HG03097 (cell line): ENCODE measurements around the gene NMT1.

Experiments used
- ATAC-seq: cut with Tn5 transposase; IDR thresholded peaks from one replicate; pipeline ENCODE4 v1.9.1; 2021; ENCODE audit not compliant: unreplicated experiment, low FRiP score

The NMT1 gene

GRCh38 chr17:45060797-45061605 is at the start of gene NMT1:
NMT1 (plus strand) TSS chr17:45061317; CDS start chr17:45061330, 13 bp downstream.
- ATAC-seq = peak; percentile 93

- ATAC-seq = no peak
Measured at GRCh38 chr17:45011767-45012166, 49.4 kb upstream of the NMT1 start.

GRCh38 chr17:45013021-45013997 is 47.8 kb upstream of the NMT1 start:
- ATAC-seq = no peak

- ATAC-seq = no peak
Measured at GRCh38 chr17:45016237-45016636, 44.9 kb upstream of the NMT1 start.

- ATAC-seq = no peak
Measured at GRCh38 chr17:45016823-45017222, 44.3 kb upstream of the NMT1 start.

- ATAC-seq = no peak
Measured at GRCh38 chr17:45018514-45018847, 42.6 kb upstream of the NMT1 start.

GRCh38 chr17:45018848-45019711 is 42.0 kb upstream of the NMT1 start:
- ATAC-seq = no peak

- no peak for ATAC-seq
Measured at GRCh38 chr17:45020354-45021138, 40.6 kb upstream of the NMT1 start.

GRCh38 chr17:45021607-45022287 is 39.4 kb upstream of the NMT1 start:
- no peak for ATAC-seq

- ATAC-seq = no peak
Measured at GRCh38 chr17:45022288-45022648, 38.8 kb upstream of the NMT1 start.

- no peak for ATAC-seq
Measured at GRCh38 chr17:45022655-45023339, 38.3 kb upstream of the NMT1 start.

- ATAC-seq = no peak
Measured at GRCh38 chr17:45029096-45029495, 32.0 kb upstream of the NMT1 start.

- ATAC-seq = no peak
Measured at GRCh38 chr17:45029758-45030423, 31.2 kb upstream of the NMT1 start.

- ATAC-seq = no peak
Measured at GRCh38 chr17:45030733-45031132, 30.4 kb upstream of the NMT1 start.

GRCh38 chr17:45031231-45032173 is 29.6 kb upstream of the NMT1 start:
- no peak for ATAC-seq

- ATAC-seq = no peak
Measured at GRCh38 chr17:45032174-45032541, 29.0 kb upstream of the NMT1 start.

- ATAC-seq = no peak
Measured at GRCh38 chr17:45034599-45034998, 26.5 kb upstream of the NMT1 start.
